Stimulated activated CD4-positive, alpha-beta T cell treated with anti-CD3 and anti-CD28 coated beads, TNF-alpha, amount 100 ng/mL, for 48 hours (primary cell): ENCODE measurements around the gene SCNN1B.

Experiments used
- DNase-seq, 3 donors: peaks; one replicate each; pipeline ENCODE4 v3.0.0-alpha.2; 2020; ENCODE audit warnings: low read depth in 3 of 3

Gene SCNN1B

GRCh38 chr16:23320693-23321092 lies 18.6 kb downstream of the SCNN1B start:
- no peak for DNase-seq

- no peak for DNase-seq
Measured at GRCh38 chr16:23321206-23321875, 19.2 kb downstream of the SCNN1B start.

- no peak for DNase-seq
Measured at GRCh38 chr16:23323224-23324030, 21.3 kb downstream of the SCNN1B start.

GRCh38 chr16:23324727-23325126 lies 22.6 kb downstream of the SCNN1B start:
- no peak for DNase-seq

GRCh38 chr16:23327836-23328235 lies 25.7 kb downstream of the SCNN1B start:
- DNase-seq: no peak

- DNase-seq: no peak
Measured at GRCh38 chr16:23330161-23330560, 28.1 kb downstream of the SCNN1B start.

- DNase-seq: no peak
Measured at GRCh38 chr16:23330583-23331249, 28.6 kb downstream of the SCNN1B start.

GRCh38 chr16:23333034-23333579 lies 31.0 kb downstream of the SCNN1B start:
- DNase-seq: no peak

GRCh38 chr16:23333831-23334456 lies 31.8 kb downstream of the SCNN1B start:
- DNase-seq: no peak

GRCh38 chr16:23334457-23334853 lies 32.4 kb downstream of the SCNN1B start:
- no peak for DNase-seq

GRCh38 chr16:23334950-23335349 lies 32.8 kb downstream of the SCNN1B start:
- DNase-seq: no peak

- DNase-seq: no peak
Measured at GRCh38 chr16:23337836-23338550, 35.9 kb downstream of the SCNN1B start.

- DNase-seq: no peak
Measured at GRCh38 chr16:23339787-23340186, 37.7 kb downstream of the SCNN1B start.

GRCh38 chr16:23342083-23342640 lies 40.1 kb downstream of the SCNN1B start:
- no peak for DNase-seq

GRCh38 chr16:23343643-23344612 lies 41.8 kb downstream of the SCNN1B start:
- DNase-seq: no peak

GRCh38 chr16:23345237-23345636 lies 43.1 kb downstream of the SCNN1B start:
- no peak for DNase-seq

- no peak for DNase-seq
Measured at GRCh38 chr16:23348579-23349469, 46.7 kb downstream of the SCNN1B start.

GRCh38 chr16:23351360-23351759 lies 49.3 kb downstream of the SCNN1B start:
- no peak for DNase-seq

- no peak for DNase-seq
Measured at GRCh38 chr16:23353440-23353839, 51.3 kb downstream of the SCNN1B start.
